Measurements from ENCODE around the gene RAB6B.

The RAB6B gene

DNA sequence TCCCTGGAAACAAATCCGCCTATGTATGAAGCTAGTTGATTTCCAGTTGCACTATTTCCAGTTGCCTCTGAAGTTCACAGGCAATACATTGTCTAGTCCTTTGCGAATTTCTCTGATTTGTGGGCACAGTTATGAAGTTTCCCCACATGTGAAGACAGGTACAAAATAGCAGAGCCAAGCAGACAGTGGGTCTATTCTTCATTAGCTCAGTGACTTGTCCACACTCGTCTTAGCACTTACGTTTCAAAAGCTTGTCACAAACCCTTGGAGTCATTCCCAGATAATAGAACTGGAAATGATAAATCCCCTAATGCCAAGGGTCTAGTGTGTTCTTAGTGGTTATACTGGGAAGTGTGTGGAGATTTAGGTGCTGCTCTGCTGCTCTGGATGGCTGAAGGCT lies 75.6 kb downstream of the RAB6B start:
- ATAC-seq, result no peak
- TF ChIP-seq ZC3H10 (CRISPR knock-in tag; IDR thresholded peaks at IDR 0.05) (no peak), ESRRG (CRISPR knock-in tag; IDR thresholded peaks at IDR 0.05) (no peak), ZFP30 (CRISPR knock-in tag; IDR thresholded peaks at IDR 0.05) (no peak), RARB (CRISPR knock-in tag; IDR thresholded peaks at IDR 0.05) (no peak), ISL1 (CRISPR knock-in tag; IDR thresholded peaks at IDR 0.05) (no peak), CSRNP3 (CRISPR knock-in tag; IDR thresholded peaks at IDR 0.05) (no peak), ZNF565 (CRISPR knock-in tag; conservative IDR thresholded peaks at IDR 0.05; ENCODE audit: low read depth) (no peak), BACH2 (CRISPR knock-in tag; IDR thresholded peaks at IDR 0.05; ENCODE audit: borderline replicate concordance) (no peak), SNAI2 (CRISPR knock-in tag; IDR thresholded peaks at IDR 0.05) (no peak), PPARA (CRISPR knock-in tag; IDR thresholded peaks at IDR 0.05; ENCODE audit: borderline replicate concordance) (no peak), ARNTL (CRISPR knock-in tag; IDR thresholded peaks at IDR 0.05; ENCODE audit: borderline replicate concordance, low read depth) (no peak), ZNF70 (CRISPR knock-in tag; IDR thresholded peaks at IDR 0.05) (no peak), CSDC2 (CRISPR knock-in tag; IDR thresholded peaks at IDR 0.05) (no peak), TCF4 (CRISPR knock-in tag; IDR thresholded peaks at IDR 0.05; ENCODE audit: borderline replicate concordance) (no peak), ZFP3 (CRISPR knock-in tag; IDR thresholded peaks at IDR 0.05) (no peak), ZNF8 (CRISPR knock-in tag; IDR thresholded peaks at IDR 0.05) (no peak)
- TF ChIP-seq, protein P1, sequence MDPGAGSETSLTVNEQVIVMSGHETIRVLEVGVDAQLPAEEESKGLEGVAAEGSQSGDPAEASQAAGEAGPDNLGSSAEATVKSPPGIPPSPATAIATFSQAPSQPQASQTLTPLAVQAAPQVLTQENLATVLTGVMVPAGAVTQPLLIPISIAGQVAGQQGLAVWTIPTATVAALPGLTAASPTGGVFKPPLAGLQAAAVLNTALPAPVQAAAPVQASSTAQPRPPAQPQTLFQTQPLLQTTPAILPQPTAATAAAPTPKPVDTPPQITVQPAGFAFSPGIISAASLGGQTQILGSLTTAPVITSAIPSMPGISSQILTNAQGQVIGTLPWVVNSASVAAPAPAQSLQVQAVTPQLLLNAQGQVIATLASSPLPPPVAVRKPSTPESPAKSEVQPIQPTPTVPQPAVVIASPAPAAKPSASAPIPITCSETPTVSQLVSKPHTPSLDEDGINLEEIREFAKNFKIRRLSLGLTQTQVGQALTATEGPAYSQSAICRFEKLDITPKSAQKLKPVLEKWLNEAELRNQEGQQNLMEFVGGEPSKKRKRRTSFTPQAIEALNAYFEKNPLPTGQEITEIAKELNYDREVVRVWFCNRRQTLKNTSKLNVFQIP (CRISPR knock-in tag; IDR thresholded peaks at IDR 0.05; ENCODE audit: borderline replicate concordance, low read depth), result no peak
- TF ChIP-seq, protein P2, sequence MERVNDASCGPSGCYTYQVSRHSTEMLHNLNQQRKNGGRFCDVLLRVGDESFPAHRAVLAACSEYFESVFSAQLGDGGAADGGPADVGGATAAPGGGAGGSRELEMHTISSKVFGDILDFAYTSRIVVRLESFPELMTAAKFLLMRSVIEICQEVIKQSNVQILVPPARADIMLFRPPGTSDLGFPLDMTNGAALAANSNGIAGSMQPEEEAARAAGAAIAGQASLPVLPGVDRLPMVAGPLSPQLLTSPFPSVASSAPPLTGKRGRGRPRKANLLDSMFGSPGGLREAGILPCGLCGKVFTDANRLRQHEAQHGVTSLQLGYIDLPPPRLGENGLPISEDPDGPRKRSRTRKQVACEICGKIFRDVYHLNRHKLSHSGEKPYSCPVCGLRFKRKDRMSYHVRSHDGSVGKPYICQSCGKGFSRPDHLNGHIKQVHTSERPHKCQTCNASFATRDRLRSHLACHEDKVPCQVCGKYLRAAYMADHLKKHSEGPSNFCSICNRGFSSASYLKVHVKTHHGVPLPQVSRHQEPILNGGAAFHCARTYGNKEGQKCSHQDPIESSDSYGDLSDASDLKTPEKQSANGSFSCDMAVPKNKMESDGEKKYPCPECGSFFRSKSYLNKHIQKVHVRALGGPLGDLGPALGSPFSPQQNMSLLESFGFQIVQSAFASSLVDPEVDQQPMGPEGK (CRISPR knock-in tag; IDR thresholded peaks at IDR 0.05; ENCODE audit: borderline replicate concordance), result no peak
- TF ChIP-seq, protein P3, sequence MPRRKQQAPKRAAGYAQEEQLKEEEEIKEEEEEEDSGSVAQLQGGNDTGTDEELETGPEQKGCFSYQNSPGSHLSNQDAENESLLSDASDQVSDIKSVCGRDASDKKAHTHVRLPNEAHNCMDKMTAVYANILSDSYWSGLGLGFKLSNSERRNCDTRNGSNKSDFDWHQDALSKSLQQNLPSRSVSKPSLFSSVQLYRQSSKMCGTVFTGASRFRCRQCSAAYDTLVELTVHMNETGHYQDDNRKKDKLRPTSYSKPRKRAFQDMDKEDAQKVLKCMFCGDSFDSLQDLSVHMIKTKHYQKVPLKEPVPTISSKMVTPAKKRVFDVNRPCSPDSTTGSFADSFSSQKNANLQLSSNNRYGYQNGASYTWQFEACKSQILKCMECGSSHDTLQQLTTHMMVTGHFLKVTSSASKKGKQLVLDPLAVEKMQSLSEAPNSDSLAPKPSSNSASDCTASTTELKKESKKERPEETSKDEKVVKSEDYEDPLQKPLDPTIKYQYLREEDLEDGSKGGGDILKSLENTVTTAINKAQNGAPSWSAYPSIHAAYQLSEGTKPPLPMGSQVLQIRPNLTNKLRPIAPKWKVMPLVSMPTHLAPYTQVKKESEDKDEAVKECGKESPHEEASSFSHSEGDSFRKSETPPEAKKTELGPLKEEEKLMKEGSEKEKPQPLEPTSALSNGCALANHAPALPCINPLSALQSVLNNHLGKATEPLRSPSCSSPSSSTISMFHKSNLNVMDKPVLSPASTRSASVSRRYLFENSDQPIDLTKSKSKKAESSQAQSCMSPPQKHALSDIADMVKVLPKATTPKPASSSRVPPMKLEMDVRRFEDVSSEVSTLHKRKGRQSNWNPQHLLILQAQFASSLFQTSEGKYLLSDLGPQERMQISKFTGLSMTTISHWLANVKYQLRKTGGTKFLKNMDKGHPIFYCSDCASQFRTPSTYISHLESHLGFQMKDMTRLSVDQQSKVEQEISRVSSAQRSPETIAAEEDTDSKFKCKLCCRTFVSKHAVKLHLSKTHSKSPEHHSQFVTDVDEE (CRISPR knock-in tag; IDR thresholded peaks at IDR 0.05), result no peak
- TF ChIP-seq, protein P4, sequence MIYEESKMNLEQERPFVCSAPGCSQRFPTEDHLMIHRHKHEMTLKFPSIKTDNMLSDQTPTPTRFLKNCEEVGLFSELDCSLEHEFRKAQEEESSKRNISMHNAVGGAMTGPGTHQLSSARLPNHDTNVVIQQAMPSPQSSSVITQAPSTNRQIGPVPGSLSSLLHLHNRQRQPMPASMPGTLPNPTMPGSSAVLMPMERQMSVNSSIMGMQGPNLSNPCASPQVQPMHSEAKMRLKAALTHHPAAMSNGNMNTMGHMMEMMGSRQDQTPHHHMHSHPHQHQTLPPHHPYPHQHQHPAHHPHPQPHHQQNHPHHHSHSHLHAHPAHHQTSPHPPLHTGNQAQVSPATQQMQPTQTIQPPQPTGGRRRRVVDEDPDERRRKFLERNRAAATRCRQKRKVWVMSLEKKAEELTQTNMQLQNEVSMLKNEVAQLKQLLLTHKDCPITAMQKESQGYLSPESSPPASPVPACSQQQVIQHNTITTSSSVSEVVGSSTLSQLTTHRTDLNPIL (CRISPR knock-in tag; IDR thresholded peaks at IDR 0.05; ENCODE audit: low read depth), result no peak

- no peak for ATAC-seq
- TF ChIP-seq TOX (CRISPR knock-in tag; IDR thresholded peaks at IDR 0.05; ENCODE audit: borderline replicate concordance) (no peak), ZFP3 (CRISPR knock-in tag; IDR thresholded peaks at IDR 0.05) (no peak), GLIS3 (CRISPR knock-in tag; IDR thresholded peaks at IDR 0.05) (no peak), ZNF70 (CRISPR knock-in tag; IDR thresholded peaks at IDR 0.05) (no peak), ARNTL (CRISPR knock-in tag; IDR thresholded peaks at IDR 0.05; ENCODE audit: borderline replicate concordance, low read depth) (no peak), CSDC2 (CRISPR knock-in tag; IDR thresholded peaks at IDR 0.05) (no peak), ZNF8 (CRISPR knock-in tag; IDR thresholded peaks at IDR 0.05) (no peak), ZFP30 (CRISPR knock-in tag; IDR thresholded peaks at IDR 0.05) (no peak), PPARA (CRISPR knock-in tag; IDR thresholded peaks at IDR 0.05; ENCODE audit: borderline replicate concordance) (no peak), TCF4 (CRISPR knock-in tag; IDR thresholded peaks at IDR 0.05; ENCODE audit: borderline replicate concordance) (no peak)
- TF ChIP-seq, protein P1 (CRISPR knock-in tag; IDR thresholded peaks at IDR 0.05; ENCODE audit: borderline replicate concordance, low read depth), result no peak
Measured at GRCh38 chr3:133815386-133815785, 80.3 kb downstream of the RAB6B start.

All from SK-N-SH treated with all-trans-retinoic acid at 6 μM for 48 hours (cell line).